H9 (cell line): Measurements from ENCODE around the gene PAQR7. TPM values are rescaled to one million over a fixed set of nuclear protein-coding genes. Genes with fewer than 3 reads are reported as not detected.

ENCODE experiments used
- DNase-seq: peaks from one replicate; pipeline ENCODE4 v3.0.0-alpha.2; 2017
- H2AFZ ChIP-seq: one replicate; pipeline ENCODE4 v1.6.1; 2013; ENCODE audit warnings: mild to moderate bottlenecking, low read length, control low read depth, moderate library complexity
- H2AK5ac ChIP-seq: 2 replicates; pipeline ENCODE4 v1.6.1; 2013; ENCODE audit warnings: low read length, control low read depth, mixed read lengths; ENCODE audit not compliant: insufficient read length
- H2BK120ac ChIP-seq: one replicate; pipeline ENCODE4 v1.6.1; 2013; ENCODE audit warnings: low read depth, mild to moderate bottlenecking, low read length, control low read depth, inconsistent platforms; ENCODE audit not compliant: poor library complexity, severe bottlenecking
- H2BK12ac ChIP-seq: 2 replicates; pipeline ENCODE4 v1.6.1; 2013; ENCODE audit warnings: low read length, control low read depth, mixed read lengths, low read depth; ENCODE audit not compliant: insufficient read length
- H2BK15ac ChIP-seq: 2 replicates; pipeline ENCODE4 v1.6.1; 2013; ENCODE audit warnings: low read depth, low read length, control low read depth
- H2BK20ac ChIP-seq: one replicate; pipeline ENCODE4 v1.6.1; 2013; ENCODE audit warnings: low read depth, mild to moderate bottlenecking, low read length, control low read depth, inconsistent platforms; ENCODE audit not compliant: poor library complexity, severe bottlenecking
- H2BK5ac ChIP-seq: 2 replicates; pipeline ENCODE4 v1.6.1; 2013; ENCODE audit warnings: low read length, control low read depth, mixed read lengths; ENCODE audit not compliant: insufficient read length
- H3K14ac ChIP-seq: 2 replicates; pipeline ENCODE4 v1.6.1; 2013; ENCODE audit warnings: low read length, control low read depth; ENCODE audit not compliant: insufficient read depth
- H3K18ac ChIP-seq: 2 replicates; pipeline ENCODE4 v1.6.1; 2013; ENCODE audit warnings: low read depth, mild to moderate bottlenecking, mixed read lengths, low read length, control low read depth; ENCODE audit not compliant: insufficient read length
- H3K23ac ChIP-seq: 2 replicates; pipeline ENCODE4 v1.6.1; 2013; ENCODE audit warnings: low read length, control low read depth, mixed read lengths, low read depth; ENCODE audit not compliant: insufficient read length
- H3K23me2 ChIP-seq: 2 replicates; pipeline ENCODE4 v1.6.1; 2013; ENCODE audit warnings: low read depth, mild to moderate bottlenecking, mixed read lengths, low read length, control low read depth; ENCODE audit not compliant: insufficient read length, poor library complexity, severe bottlenecking
- H3K27ac ChIP-seq: 2 replicates; pipeline ENCODE4 v1.5.1; 2013; ENCODE audit warnings: low read length, control low read depth, mixed read lengths, low read depth; ENCODE audit not compliant: insufficient read length
- H3K27me3 ChIP-seq: 2 replicates; pipeline ENCODE4 v1.6.1; 2013; ENCODE audit warnings: low read length, control low read depth, inconsistent platforms; ENCODE audit not compliant: insufficient read depth
- H3K4ac ChIP-seq: 2 replicates; pipeline ENCODE4 v1.6.1; 2013; ENCODE audit warnings: low read depth, mild to moderate bottlenecking, control low read depth, inconsistent platforms, low read length, moderate library complexity
- H3K4me1 ChIP-seq: 2 replicates; pipeline ENCODE4 v1.6.1; 2013; ENCODE audit warnings: low read length, control low read depth, inconsistent platforms; ENCODE audit not compliant: insufficient read depth
- H3K4me2 ChIP-seq: 2 replicates; pipeline ENCODE4 v1.6.1; 2013; ENCODE audit warnings: low read length, control low read depth, mixed read lengths; ENCODE audit not compliant: insufficient read length, insufficient read depth
- H3K56ac ChIP-seq: 2 replicates; pipeline ENCODE4 v1.6.1; 2013; ENCODE audit warnings: low read depth, mild to moderate bottlenecking, mixed read lengths, low read length, control low read depth; ENCODE audit not compliant: insufficient read length
- H3K79me1 ChIP-seq: 2 replicates; pipeline ENCODE4 v1.6.1; 2013; ENCODE audit warnings: low read depth, mild to moderate bottlenecking, moderate library complexity, low read length, control low read depth, inconsistent platforms; ENCODE audit not compliant: insufficient read depth, poor library complexity, severe bottlenecking
- H3K79me2 ChIP-seq: 2 replicates; pipeline ENCODE4 v1.6.1; 2013; ENCODE audit warnings: low read length, control low read depth, inconsistent platforms; ENCODE audit not compliant: insufficient read depth
- H3K9ac ChIP-seq: 2 replicates; pipeline ENCODE4 v1.6.1; 2013; ENCODE audit warnings: low read length, control low read depth, mixed read lengths; ENCODE audit not compliant: insufficient read length; ENCODE audit errors: extremely low read depth
- H3K9me3 ChIP-seq: one replicate; pipeline ENCODE4 v1.6.1; 2013; ENCODE audit warnings: low read depth, low read length, inconsistent platforms; ENCODE audit not compliant: control insufficient read depth
- H3T11ph ChIP-seq: one replicate; pipeline ENCODE4 v1.6.1; 2013; ENCODE audit warnings: mild to moderate bottlenecking, low read length, control low read depth, inconsistent platforms
- H4K20me1 ChIP-seq: one replicate; pipeline ENCODE4 v1.6.1; 2013; ENCODE audit not compliant: control insufficient read depth, insufficient read length, insufficient read depth
- H4K5ac ChIP-seq: 2 replicates; pipeline ENCODE4 v1.6.1; 2013; ENCODE audit warnings: low read depth, mild to moderate bottlenecking, mixed read lengths, low read length, control low read depth; ENCODE audit not compliant: insufficient read length
- H4K8ac ChIP-seq: replicated peaks from 2 replicates; pipeline ENCODE4 v1.6.1; 2013; ENCODE audit warnings: low read length, control low read depth, mixed read lengths, low read depth; ENCODE audit not compliant: insufficient read length
- H4K91ac ChIP-seq: 2 replicates; pipeline ENCODE4 v1.6.1; 2013; ENCODE audit warnings: low read depth, mild to moderate bottlenecking, moderate library complexity, mixed read lengths, low read length, control low read depth; ENCODE audit not compliant: insufficient read length
- H3K27ac Mint-ChIP-seq, 3 experiments: 2 replicates in 2 of 3; 3 replicates in 1 of 3; pipeline ENCODE4 v1.8.0; 2020 to 2021; ENCODE audit warnings: mixed read lengths in 3 of 3, mild to moderate bottlenecking in 1 of 3, moderate library complexity in 1 of 3
- H3K27me3 Mint-ChIP-seq: 2 replicates; pipeline ENCODE4 v1.8.0; 2021; ENCODE audit warnings: low read depth, mild to moderate bottlenecking, moderate library complexity, mixed read lengths
- H3K36me3 Mint-ChIP-seq, 3 experiments: 2 replicates in 2 of 3; 3 replicates in 1 of 3; pipeline ENCODE4 v1.8.0; 2020 to 2021; ENCODE audit warnings: low read depth in 3 of 3, mixed read lengths in 3 of 3; ENCODE audit not compliant: insufficient read depth in 1 of 3
- H3K4me1 Mint-ChIP-seq, 2 experiments: 2 replicates each; pipeline ENCODE4 v1.8.0; 2020; ENCODE audit warnings: mixed read lengths in 2 of 2
- H3K4me3 Mint-ChIP-seq, 2 experiments: 2 replicates in 1 of 2; 3 replicates in 1 of 2; pipeline ENCODE4 v1.8.0; 2020 to 2021; ENCODE audit warnings: mild to moderate bottlenecking in 2 of 2, mixed read lengths in 2 of 2, moderate library complexity in 1 of 2
- H3K9me3 Mint-ChIP-seq, 2 experiments: 2 replicates in 1 of 2; 3 replicates in 1 of 2; pipeline ENCODE4 v1.8.0; 2020; ENCODE audit warnings: mild to moderate bottlenecking in 2 of 2, mixed read lengths in 2 of 2, moderate library complexity in 1 of 2
- WGBS: extraction: QIAGEN DNeasy Blood & Tissue Kit; methylation state at CpG from one replicate; pipeline ENCODE4 v1.1.7; 2013; ENCODE audit warnings: missing lambda C conversion rate, low lambda C conversion rate, mixed read lengths; ENCODE audit not compliant: insufficient read length; ENCODE audit errors: extremely low coverage; 5-methylcytosine and 5-hydroxymethylcytosine counted together
- total RNA-seq: library from RNA; stranded (reverse); gene quantifications from 2 replicates; pipeline ENCODE4 v1.2.1, GENCODE V29; 2021
- TF ChIP-seq, protein P1 (sequence below): fragments of 200-600 bp; sonication (generic); conservative IDR thresholded peaks from 3 replicates; pipeline ENCODE4 v1.8.0; 2021; ENCODE audit warnings: antibody characterized with exemption, mild to moderate bottlenecking

PAQR7 gene
- total RNA-seq, 1 experiment from 2014 or later, result 6.3 TPM

GRCh38 chr1:25861316-25862286 is 13.9 kb downstream of the PAQR7 start:
- no CpG with 5 or more reads among the region's 16 CpGs for WGBS
- Histone ChIP-seq H3K27me3 (no peaks in the 10 kb centered on the region), H3T11ph (no peak overlapping the region), H3K23me2 (peaks cover 16% of the 10 kb centered on the region), H2BK120ac (no peak overlapping the region), H3K14ac (no peak overlapping the region), H2BK20ac (no peak overlapping the region), H3K79me2 (peaks cover 6% of the 10 kb centered on the region; the same call in 1 of the 2 replicates), H3K9ac (no peak overlapping the region), H3K9me3 (no peaks in the 10 kb centered on the region), H3K4me1 (peaks cover 3% of the 10 kb centered on the region; the same call in 1 of the 2 replicates), H2BK5ac (no peak overlapping the region), H3K4ac (no peak overlapping the region), H3K23ac (no peak overlapping the region), H2BK12ac (no peak overlapping the region), H3K56ac (no peak overlapping the region), H4K5ac (no peak overlapping the region), H2AFZ (no peak overlapping the region), H3K79me1 (no peaks in the 10 kb centered on the region), H3K4me2 (no peak overlapping the region), H3K27ac (no peak overlapping the region), H3K18ac (no peak overlapping the region), H2BK15ac (no peak overlapping the region), H4K91ac (no peak overlapping the region), H4K20me1 (no peaks in the 10 kb centered on the region), H4K8ac (no peak overlapping the region), H2AK5ac (no peak overlapping the region)
- Mint-ChIP-seq H3K4me1 (peaks cover 14 to 23% of the 10 kb centered on the region in 2 experiments), H3K27ac (peak overlapping the region in 2 of 3 experiments; percentile 69 to 78; a peak in 3 of 7 replicates), H3K4me3 (peak overlapping the region in 1 of 2 experiments; percentile 17; a peak in 2 of 5 replicates), H3K27me3 (no peaks in the 10 kb centered on the region), H3K36me3 (peaks cover 0 to 13% (median 12%) of the 10 kb centered on the region in 3 experiments; a peak in 4 of 7 replicates), H3K9me3 (no peaks in the 10 kb centered on the region)
- TF ChIP-seq, protein P1, sequence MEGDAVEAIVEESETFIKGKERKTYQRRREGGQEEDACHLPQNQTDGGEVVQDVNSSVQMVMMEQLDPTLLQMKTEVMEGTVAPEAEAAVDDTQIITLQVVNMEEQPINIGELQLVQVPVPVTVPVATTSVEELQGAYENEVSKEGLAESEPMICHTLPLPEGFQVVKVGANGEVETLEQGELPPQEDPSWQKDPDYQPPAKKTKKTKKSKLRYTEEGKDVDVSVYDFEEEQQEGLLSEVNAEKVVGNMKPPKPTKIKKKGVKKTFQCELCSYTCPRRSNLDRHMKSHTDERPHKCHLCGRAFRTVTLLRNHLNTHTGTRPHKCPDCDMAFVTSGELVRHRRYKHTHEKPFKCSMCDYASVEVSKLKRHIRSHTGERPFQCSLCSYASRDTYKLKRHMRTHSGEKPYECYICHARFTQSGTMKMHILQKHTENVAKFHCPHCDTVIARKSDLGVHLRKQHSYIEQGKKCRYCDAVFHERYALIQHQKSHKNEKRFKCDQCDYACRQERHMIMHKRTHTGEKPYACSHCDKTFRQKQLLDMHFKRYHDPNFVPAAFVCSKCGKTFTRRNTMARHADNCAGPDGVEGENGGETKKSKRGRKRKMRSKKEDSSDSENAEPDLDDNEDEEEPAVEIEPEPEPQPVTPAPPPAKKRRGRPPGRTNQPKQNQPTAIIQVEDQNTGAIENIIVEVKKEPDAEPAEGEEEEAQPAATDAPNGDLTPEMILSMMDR, result no peak
- DNase-seq, result no peak
